OCI-LY7 (cell line): ENCODE measurements around the gene MDFIC. TPM values are rescaled to one million over a fixed set of nuclear protein-coding genes. Genes with fewer than 3 reads are reported as not detected.

Experiments used
- BruUV-seq: library from RNA; stranded (reverse); fragments of 400-500 nt; replicated peaks from 2 replicates; lab custom pipeline; 2021; lab: Mats Ljungman, UMichigan
- CTCF ChIA-PET: fragments of 300-600 bp; sonication (Branson Sonifier 250); formaldehyde crosslinking; loops from one replicate; lab custom pipeline; 2022; ENCODE audit warnings: antibody characterized with exemption; ENCODE audit not compliant: unreplicated experiment; lab: Charles Lee
- POLR2A ChIA-PET: fragments of 300-600 bp; sonication (Branson Sonifier 250); formaldehyde crosslinking; loops from one replicate; lab custom pipeline; 2022; ENCODE audit warnings: antibody characterized with exemption; lab: Charles Lee
- DNase-seq: peaks from one replicate; pipeline ENCODE4 v3.0.0-alpha.2; 2015; ENCODE audit warnings: low spot score
- H2AFZ ChIP-seq: fragments of 200-600 bp; sonication (generic), shearing (Covaris generic); 2 replicates; pipeline ENCODE4 v1.6.1; 2014; ENCODE audit warnings: mild to moderate bottlenecking, antibody characterized with exemption, low read length, moderate library complexity
- H3K27ac ChIP-seq: fragments of 200-600 bp; sonication (generic); 2 replicates; pipeline ENCODE4 v1.5.1; 2014; ENCODE audit warnings: mixed run types, low read depth, mild to moderate bottlenecking, moderate library complexity, low read length, inconsistent platforms; ENCODE audit not compliant: poor library complexity, severe bottlenecking
- H3K36me3 ChIP-seq: fragments of 200-600 bp; sonication (generic); 2 replicates; pipeline ENCODE4 v1.6.1; 2014; ENCODE audit warnings: mild to moderate bottlenecking, antibody characterized with exemption, low read length, moderate library complexity, mixed read lengths; ENCODE audit not compliant: insufficient read depth
- H3K4me1 ChIP-seq: fragments of 200-600 bp; sonication (generic); 2 replicates; pipeline ENCODE4 v1.5.1; 2014; ENCODE audit warnings: mild to moderate bottlenecking, low read length; ENCODE audit not compliant: insufficient read depth, poor library complexity, severe bottlenecking
- H3K4me2 ChIP-seq: fragments of 200-600 bp; sonication (generic); 2 replicates; pipeline ENCODE4 v1.6.1; 2014; ENCODE audit warnings: mild to moderate bottlenecking, low read length
- H3K4me3 ChIP-seq: fragments of 200-600 bp; sonication (generic); 2 replicates; pipeline ENCODE4 v1.5.1; 2014; ENCODE audit warnings: mild to moderate bottlenecking, low read depth, low read length; ENCODE audit not compliant: poor library complexity, severe bottlenecking
- H3K79me2 ChIP-seq: fragments of 200-600 bp; sonication (generic); 2 replicates; pipeline ENCODE4 v1.6.1; 2016; ENCODE audit warnings: low read depth, mild to moderate bottlenecking, low read length, moderate library complexity, mixed read lengths; ENCODE audit not compliant: insufficient read depth
- H3K9me2 ChIP-seq: fragments of 200-600 bp; sonication (generic); 2 replicates; pipeline ENCODE4 v1.6.1; 2016; ENCODE audit warnings: mild to moderate bottlenecking, low read length, mixed read lengths; ENCODE audit not compliant: insufficient read depth
- H3K9me3 ChIP-seq: fragments of 200-600 bp; sonication (generic); 2 replicates; pipeline ENCODE4 v1.6.1; 2014; ENCODE audit warnings: mild to moderate bottlenecking, mixed run types, low read length, mixed read lengths
- H4K20me1 ChIP-seq: fragments of 200-600 bp; sonication (generic); 2 replicates; pipeline ENCODE4 v1.6.1; 2014; ENCODE audit warnings: mild to moderate bottlenecking, antibody characterized with exemption, low read length, moderate library complexity, mixed read lengths; ENCODE audit not compliant: insufficient read depth
- EZH2phosphoT487 ChIP-seq: fragments of 200-600 bp; sonication (generic); IDR thresholded peaks from 2 replicates; pipeline ENCODE4 v1.6.1; 2018; ENCODE audit warnings: low read depth, borderline replicate concordance, mild to moderate bottlenecking, mixed run types, antibody characterized with exemption, low read length, moderate library complexity, mixed read lengths
- intact Hi-C: fragments of 100-400 bp; cut with micrococcal nuclease; formaldehyde crosslinking; loops from one replicate; pipeline ENCODE4 v1.10.0; 2022; ENCODE audit not compliant: unreplicated experiment
- total RNA-seq, 2 experiments: library from RNA; depleted of rRNA in 1 of 2; stranded (reverse); fragments of >200 nt in 1 of 2; shearing (Covaris generic) in 1 of 2; gene quantifications; 2 replicates each; pipeline ENCODE4 v1.2.3, GENCODE V29; 2014 to 2022
- TF ChIP-seq, protein P1 (sequence below): fragments of 200-600 bp; sonication (generic); conservative IDR thresholded peaks from 2 replicates; pipeline ENCODE4 v1.5.1; 2014; ENCODE audit warnings: mild to moderate bottlenecking, antibody characterized with exemption, low read length, moderate library complexity, mixed read lengths

The MDFIC gene
- total RNA-seq, 2 experiments from 2014 or later, result not detected

DNA sequence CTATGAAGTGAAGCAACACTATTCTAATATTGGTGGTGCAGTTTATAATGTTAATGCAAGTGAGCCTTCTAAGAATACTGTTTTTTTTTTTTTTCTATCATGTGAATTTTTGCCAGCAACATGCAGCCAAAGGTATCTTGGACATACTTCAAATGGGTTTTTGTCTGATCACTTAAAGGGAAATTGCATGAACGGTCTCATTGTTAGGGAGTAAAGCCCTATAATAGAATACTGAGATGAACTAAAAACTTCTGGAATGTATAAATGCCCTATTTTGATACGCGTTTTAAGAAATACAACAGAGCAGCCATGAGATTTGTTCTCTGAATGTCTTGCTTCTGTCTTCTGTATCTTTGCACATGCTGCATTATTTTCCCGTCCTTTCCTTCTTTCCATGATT, 10.5 kb upstream of the MDFIC start:
- no peaks in the 10 kb centered on the region for H4K20me1 ChIP-seq
- no peak overlapping the region for H3K27ac ChIP-seq
- no peaks in the 10 kb centered on the region for H3K9me3 ChIP-seq
- H3K4me1 ChIP-seq, result no peaks in the 10 kb centered on the region
- no peaks in the 10 kb centered on the region for H3K36me3 ChIP-seq
- H3K4me3 ChIP-seq, result no peak overlapping the region
- DNase-seq, result no peak
- H3K9me2 ChIP-seq, result no peaks in the 10 kb centered on the region
- intact Hi-C loops, result no loop called here
- H2AFZ ChIP-seq, result no peak overlapping the region
- no peak for TF ChIP-seq EZH2phosphoT487
- TF ChIP-seq, protein P1, sequence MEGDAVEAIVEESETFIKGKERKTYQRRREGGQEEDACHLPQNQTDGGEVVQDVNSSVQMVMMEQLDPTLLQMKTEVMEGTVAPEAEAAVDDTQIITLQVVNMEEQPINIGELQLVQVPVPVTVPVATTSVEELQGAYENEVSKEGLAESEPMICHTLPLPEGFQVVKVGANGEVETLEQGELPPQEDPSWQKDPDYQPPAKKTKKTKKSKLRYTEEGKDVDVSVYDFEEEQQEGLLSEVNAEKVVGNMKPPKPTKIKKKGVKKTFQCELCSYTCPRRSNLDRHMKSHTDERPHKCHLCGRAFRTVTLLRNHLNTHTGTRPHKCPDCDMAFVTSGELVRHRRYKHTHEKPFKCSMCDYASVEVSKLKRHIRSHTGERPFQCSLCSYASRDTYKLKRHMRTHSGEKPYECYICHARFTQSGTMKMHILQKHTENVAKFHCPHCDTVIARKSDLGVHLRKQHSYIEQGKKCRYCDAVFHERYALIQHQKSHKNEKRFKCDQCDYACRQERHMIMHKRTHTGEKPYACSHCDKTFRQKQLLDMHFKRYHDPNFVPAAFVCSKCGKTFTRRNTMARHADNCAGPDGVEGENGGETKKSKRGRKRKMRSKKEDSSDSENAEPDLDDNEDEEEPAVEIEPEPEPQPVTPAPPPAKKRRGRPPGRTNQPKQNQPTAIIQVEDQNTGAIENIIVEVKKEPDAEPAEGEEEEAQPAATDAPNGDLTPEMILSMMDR, result no peak
- CTCF ChIA-PET, result no interaction called here
- no peak overlapping the region for H3K4me2 ChIP-seq
- POLR2A ChIA-PET, result no interaction called here
- no peaks in the 10 kb centered on the region for H3K79me2 ChIP-seq
- BruUV-seq, result no TSS peak

DNA sequence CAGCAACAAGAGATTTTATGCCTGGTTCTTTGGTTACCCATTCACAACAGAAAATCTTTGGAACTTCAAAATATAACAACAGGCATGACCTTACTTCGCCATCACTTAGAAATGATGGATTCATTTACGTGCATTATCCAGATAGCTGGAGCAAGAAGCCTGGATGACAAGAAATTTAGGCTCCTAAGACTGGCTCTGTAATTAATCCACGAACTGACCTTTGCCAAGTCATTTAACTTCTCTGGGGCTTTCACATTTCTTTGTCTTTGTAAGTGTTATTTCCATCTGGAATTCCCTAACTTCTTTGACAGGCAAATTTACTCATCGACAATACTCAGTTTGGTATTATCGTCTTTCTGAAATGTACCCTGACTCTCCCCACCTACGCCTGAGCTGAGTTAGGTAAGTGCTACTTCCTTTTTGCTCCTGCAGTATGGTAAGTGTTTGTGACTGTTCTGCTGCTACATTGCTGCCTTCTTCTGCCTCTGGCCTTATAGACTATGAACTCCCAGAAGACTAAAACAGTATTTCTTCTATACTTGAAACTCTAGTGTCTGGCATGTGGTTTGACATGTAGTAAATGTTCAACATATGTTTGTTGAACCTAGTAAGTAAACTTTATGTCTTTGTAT, 5.5 kb upstream of the MDFIC start:
- POLR2A ChIA-PET, result no interaction called here
- BruUV-seq, result no TSS peak
- no peak for DNase-seq

More for the DNA sequence above, 5.5 kb upstream of the MDFIC start:
- Histone ChIP-seq H3K4me2 (no peak overlapping the region), H3K27ac (no peak overlapping the region), H3K4me3 (no peak overlapping the region), H4K20me1 (no peaks in the 10 kb centered on the region), H2AFZ (no peak overlapping the region), H3K36me3 (no peaks in the 10 kb centered on the region), H3K4me1 (no peaks in the 10 kb centered on the region), H3K9me2 (no peaks in the 10 kb centered on the region), H3K79me2 (no peaks in the 10 kb centered on the region), H3K9me3 (no peaks in the 10 kb centered on the region)
- CTCF ChIA-PET, result no interaction called here
- TF ChIP-seq, protein P1, result no peak
- no peak for TF ChIP-seq EZH2phosphoT487
- intact Hi-C loops, result no loop called here
